Activated effector memory CD4-positive, alpha-beta T cell treated with anti-CD3 and anti-CD28 coated beads, Interleukin-2, amount 50 U/mL, for 16 hours (primary cell): Measurements from ENCODE around the gene MAP3K5.
A peak's percentile ranks its signal among the peaks of the same experiment; 100 is the strongest.
"Not testable (repeated sequence)": the region's sequence is repeated elsewhere in the genome, so short reads cannot be mapped to it uniquely, and the experiment has no call there.

Source experiments
- DNase-seq: peaks from one replicate; pipeline ENCODE4 v3.0.0-alpha.2; 2020

The MAP3K5 gene

GRCh38 chr6:136769124-136769523 lies 23.2 kb downstream of the MAP3K5 start:
- DNase-seq = no peak

DNA sequence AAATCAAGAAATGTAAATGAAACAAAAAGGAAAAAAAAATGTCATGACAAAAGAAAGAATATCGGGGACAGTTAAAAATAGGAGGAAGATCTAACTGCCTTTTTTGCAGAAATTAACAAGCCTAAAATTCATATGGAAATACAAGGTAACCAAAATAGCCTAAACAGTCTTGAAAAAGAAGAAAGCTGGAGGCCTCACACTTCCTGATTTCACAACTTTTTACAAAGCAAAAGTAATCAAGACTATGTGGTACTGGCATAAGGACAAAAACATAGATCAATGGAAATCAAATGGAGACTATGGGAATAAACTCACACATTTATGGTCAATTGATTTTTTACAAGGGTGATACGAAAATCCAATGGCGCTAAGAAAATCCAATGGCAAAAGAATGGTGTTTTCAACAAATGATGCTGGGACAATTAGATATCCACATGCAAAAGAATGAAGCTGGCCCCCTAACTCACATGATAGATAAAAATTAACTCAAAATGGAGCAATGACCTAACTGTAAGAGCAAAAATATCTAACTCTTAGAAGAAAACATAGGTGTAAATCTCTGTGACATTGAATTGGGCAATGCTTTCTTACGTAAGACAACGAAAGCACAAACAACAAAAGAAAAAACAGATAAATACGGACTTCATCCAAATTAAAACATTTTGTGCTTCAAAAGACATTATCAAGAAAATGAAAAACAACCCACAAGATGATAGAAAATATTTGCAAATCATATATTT lies 24.5 kb downstream of the MAP3K5 start:
- no peak for DNase-seq

- DNase-seq = no peak
Measured at GRCh38 chr6:136767103-136767502, 25.2 kb downstream of the MAP3K5 start.

DNA sequence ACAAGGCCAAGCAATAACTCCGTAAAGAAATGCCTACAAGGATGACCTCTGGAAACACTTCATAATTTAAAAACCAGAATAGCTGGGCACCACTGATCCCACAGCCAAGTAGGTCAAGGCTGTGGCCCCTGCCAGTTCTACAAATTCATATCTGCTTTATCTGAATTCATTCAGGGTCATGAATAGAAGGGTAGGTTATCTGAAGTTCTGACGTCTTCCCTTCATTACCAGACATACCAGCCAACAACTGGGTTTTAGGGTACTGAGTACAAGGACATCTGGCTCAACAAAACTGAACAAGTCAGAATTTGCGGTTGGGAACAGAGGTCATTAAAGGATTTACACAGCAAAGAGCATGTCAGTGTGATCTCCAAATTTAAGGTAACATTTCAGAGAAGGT lies 26.0 kb downstream of the MAP3K5 start:
- DNase-seq = no peak

DNA sequence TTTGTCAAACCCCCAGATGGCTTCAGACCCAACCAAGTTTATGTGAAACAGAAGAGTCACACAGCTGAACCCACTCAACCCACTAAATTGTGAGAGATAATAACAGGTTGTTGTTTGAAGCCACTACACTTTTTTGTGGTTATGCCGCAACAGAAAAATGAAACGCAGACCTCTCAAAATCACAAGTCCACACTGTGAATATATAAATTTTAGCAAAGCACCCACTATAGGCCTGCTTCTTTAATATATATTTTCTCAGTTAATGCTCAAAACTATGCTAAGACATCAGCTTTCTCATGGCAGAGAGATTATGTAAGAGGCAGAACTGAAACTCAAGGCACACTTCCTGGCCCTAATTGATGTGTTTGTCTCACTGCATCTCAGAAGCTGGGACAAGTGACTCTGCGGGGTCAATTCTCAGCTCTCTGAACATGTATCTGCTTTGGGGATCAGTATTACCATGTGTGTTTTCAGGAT lies 27.7 kb downstream of the MAP3K5 start:
- DNase-seq = no peak

DNA sequence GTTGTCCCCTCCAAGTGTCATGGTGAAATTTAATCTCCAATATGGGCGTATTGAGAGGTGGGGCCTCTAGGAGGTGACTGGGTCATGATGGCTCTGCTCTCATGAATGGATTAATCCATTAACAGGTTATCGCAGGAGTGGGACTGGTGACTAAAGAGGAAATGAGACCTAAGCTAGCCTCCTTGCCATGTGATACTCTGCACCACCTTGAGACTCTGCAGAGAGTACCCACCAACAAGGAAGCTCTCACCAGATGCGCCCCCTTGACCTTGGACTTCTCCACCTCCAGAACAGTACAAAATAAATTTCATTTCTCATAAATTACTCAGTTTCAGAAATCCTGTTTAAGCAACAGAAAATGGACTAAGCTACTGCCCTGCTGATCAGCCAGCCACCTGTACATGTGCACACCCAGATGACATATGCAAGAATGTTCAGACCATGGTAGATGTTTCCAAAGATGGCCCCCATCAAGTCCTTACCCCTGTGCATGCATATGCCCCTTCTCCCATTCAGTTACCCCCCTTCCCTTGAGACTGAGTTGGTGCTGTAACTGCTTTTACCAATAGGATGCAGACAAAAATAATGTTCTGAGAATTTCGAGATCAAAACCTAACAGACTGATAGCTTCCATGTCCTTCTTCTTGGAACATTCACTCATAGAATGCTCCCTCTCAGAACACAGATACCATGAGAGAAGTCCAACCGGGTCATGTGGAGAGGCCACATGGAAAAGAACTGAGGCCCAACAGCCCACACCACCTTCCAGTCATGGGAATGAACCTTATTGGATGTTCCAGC lies 28.4 kb downstream of the MAP3K5 start:
- DNase-seq = no peak

DNA sequence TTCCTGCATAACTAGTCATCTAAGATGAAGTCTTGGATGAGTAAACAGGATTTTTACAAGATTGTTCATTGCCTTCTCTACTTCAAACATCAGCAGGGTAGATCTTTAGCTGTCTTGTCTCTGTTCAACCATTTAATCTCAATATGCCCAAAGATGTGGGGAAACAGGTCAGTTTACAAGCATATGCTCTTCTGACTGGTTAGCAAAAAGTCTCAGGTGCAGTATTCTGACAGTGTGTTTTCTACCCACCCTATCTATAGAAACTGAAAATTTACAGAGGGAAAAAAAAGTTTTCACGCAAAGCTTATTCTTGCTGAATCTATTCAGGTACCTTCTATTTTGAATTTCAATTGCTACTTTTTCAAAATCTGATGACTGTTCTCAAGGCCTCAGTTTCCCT lies 29.0 kb downstream of the MAP3K5 start:
- DNase-seq = no peak

- DNase-seq = no peak
Measured at GRCh38 chr6:136762022-136762975, 30.0 kb downstream of the MAP3K5 start.

DNA sequence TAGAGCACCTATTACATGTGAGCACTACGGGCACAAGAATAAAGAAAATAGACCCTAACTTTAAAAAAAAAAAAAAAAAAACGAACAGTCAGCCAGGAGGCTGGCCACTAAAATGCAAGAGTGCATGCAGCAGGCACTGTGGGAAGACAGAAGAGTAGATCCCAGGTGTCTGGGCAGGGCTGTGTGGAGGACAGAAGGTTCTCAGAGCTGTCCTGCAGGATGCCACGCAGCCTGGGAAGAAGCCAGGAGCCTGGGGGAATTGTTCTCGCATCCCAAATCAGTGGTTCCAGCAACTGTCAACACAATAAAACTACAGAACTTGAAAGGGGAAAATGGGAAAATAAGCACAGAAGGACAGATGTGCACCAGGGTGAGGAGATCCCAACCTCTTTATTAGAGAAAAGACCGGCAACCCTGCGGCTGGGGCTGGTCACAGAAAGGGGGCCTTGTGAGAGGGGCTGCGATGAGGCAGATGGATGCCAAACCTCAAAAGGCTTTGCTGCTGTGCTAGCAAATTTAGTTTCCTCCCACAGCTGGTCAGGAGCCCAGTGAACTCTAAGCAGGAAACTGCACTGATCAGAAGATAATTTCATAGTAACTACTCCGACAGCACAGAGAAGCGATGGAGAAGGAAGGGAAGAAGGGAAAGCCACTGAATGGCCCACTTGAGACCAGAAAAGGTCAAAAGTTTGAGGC lies 30.9 kb downstream of the MAP3K5 start:
- DNase-seq = peak; percentile 66

- DNase-seq = not testable (repeated sequence)
Measured at GRCh38 chr6:136760781-136761180, 31.5 kb downstream of the MAP3K5 start.

DNA sequence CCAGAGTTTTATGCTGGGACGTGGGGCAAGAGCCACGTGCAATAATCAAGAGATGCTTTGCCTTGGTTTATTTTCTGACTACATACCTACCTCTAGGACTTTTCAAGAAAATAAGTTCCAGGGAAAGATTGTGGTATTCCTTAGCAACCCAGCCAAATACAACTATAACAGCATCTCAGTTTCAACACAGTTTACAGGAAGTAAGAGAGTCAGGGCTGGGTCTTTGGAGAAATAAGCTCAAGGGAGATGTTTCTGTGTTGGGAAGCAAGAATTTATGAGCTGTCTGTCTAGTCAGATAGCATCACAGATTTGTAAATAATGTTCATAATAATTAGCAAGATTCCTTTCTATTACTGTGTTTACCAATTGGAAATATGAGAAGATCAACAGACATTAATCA lies 35.1 kb downstream of the MAP3K5 start:
- DNase-seq = no peak

DNA sequence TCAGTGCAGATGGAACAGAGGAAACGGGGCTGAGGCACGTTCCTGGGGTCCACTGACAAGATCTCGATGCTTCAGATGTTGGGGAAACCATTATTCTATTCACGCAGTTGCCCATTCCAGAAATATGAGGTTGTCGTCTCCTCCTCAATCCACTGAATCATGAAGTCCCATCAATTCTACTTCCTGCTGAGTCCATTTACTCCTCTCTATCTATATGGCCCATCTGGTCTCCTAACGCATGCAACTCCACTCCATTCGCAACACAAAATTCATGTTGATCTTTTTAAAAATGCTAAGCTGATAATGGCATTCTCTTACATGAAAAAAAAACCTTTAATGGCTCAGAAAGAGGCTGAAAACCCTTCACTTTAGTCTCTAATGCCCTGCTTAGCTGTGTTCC lies 37.5 kb downstream of the MAP3K5 start:
- no peak for DNase-seq

DNA sequence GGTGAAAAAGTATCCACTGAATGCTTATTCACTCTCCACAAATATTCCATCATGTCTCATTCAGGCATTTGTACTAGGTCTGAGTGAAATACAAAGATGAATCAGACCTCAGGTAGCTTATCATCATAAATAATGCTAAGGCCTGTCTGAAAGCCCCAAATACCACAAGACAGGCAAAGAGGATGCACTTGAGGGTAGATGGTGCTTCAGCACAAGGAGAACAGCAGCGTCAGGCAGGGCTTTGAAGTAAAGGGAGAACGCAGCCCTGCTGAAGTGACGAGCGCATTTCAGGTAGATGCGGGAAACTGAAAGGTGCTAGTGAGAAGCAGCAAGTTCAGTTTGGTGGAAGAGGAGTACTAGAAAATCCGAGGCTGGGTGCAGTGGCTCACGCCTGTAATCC lies 38.7 kb downstream of the MAP3K5 start:
- DNase-seq = peak; percentile 82

DNA sequence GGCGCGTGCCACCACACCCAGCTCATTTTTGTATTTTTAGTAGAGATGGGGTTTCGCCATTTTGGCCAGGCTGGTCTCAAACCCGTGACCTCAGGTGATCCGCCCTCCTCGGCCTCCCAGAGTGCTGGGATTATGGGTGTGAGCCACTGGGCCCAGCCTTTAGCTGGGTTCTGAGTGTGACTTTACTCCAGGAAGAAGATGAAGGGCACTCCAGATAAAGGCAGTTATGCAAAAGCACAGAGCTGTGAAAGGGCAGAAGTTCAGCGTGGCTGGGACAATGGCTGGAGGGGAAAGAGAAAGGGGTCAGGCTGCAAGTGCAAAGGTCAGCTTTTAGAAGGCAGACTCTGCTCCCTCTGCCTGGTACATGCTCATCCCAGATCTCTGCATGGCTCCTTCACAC lies 39.7 kb downstream of the MAP3K5 start:
- DNase-seq = no peak

DNA sequence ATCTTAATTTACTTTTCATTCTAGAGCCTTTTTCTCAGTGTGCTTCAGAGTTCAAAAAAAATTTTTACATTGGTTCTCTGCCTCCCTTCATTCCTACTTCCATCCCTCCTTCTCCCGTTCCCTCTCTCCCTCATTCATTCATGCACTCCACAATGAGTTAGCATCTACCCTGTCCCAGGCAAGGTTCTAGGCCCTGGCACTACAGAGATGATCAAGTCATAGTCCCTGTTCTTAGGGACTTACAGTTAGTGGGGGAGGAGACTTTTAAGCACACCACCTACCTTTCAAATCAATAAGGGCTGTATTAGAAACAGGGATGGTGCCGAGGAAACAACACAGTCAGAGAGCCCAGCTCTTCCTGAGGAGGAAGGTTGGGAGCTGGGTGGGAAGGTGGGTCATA lies 40.3 kb downstream of the MAP3K5 start:
- DNase-seq = no peak

DNA sequence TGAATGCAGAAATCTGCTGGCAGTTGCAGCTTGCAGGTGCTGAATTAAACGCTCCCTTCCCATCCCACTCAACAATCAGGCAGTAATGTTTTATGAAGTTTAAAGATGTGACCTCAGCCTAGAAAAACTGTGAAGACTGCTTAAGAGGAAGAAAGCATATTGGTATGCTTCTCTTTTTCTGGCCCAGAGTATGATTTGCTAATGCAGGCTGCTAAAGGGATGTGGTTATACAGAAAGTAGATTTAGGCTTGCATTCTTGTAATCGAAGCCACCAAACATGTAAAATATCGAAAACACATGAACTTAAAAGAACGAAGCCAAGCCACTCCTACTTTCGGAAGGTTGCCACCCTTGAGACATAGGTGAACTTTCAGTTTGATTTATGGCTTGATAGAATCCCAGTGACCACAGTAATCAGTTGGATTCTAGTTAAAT lies 40.7 kb downstream of the MAP3K5 start:
- DNase-seq = no peak

DNA sequence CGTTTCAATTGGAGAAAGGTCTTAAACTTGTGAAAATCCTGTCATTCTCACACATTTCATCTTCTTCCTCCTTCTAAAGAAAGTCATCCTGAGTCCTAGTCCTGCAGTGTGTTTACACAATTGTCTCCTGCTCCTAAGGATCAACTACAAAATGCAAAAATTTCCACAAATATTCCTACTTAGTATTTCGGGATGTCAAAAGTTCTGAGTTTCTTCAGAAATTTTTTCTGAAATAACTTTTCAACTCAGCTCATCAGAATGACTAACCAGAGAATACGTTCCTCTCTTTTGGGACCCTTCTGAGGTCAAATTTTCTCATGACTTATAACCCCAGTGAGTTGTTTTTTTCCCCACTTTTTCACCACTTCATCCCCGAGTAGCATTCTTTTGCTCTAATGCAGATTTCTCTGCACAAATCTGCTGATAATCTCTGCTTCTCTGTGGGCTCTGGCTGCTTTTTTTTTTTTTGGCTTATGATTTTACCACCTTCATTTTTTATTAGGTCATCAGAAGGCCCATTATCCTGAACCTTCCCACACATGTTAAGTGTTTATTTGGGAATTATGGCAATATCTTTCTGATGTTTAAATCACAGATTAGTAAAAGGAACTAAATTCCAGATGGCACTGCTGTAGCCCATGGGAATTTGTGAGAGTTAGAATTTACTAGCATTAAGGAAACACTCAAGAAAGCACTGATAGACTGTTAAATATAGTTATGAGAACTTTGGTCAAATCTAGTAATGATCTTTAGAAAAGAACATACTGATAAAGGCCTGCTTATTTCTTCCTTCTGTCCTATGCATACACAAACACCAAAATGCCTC lies 41.4 kb downstream of the MAP3K5 start:
- DNase-seq = no peak

GRCh38 chr6:136749359-136749997 lies 42.8 kb downstream of the MAP3K5 start:
- no peak for DNase-seq

- DNase-seq = no peak
Measured at GRCh38 chr6:136747507-136747906, 44.8 kb downstream of the MAP3K5 start.

GRCh38 chr6:136745300-136745699 lies 47.0 kb downstream of the MAP3K5 start:
- DNase-seq = no peak

- DNase-seq = no peak
Measured at GRCh38 chr6:136744889-136745288, 47.4 kb downstream of the MAP3K5 start.
